A549 (cell line): ENCODE results near the gene TMC7. TPM values are rescaled to one million over a fixed set of nuclear protein-coding genes. Genes with fewer than 3 reads are reported as not detected.

ENCODE experiments used
- ATAC-seq, 2 experiments: fragments of 200-7000 bp in 1 of 2; fragments of >200 bp in 1 of 2; cut with Nextera tagmentation in 1 of 2; cut with Tn5 transposase in 1 of 2; 3 replicates each; pipeline versions ENCODE4 v1.8.0 to v1.9.1; 2018 to 2020; ENCODE audit warnings: mild to moderate bottlenecking in 1 of 2, moderate library complexity in 1 of 2
- CTCF ChIA-PET: fragments of 300-600 bp; sonication (Branson Sonifier 250); formaldehyde crosslinking; extraction: SDS; loops from one replicate; lab custom pipeline; 2021; ENCODE audit warnings: antibody characterized with exemption, inconsistent platforms; lab: Yijun Ruan, JAX
- POLR2A ChIA-PET: fragments of 350-600 bp; formaldehyde crosslinking; extraction: SDS; loops from one replicate; lab custom pipeline; 2021; ENCODE audit warnings: antibody characterized with exemption, inconsistent platforms; lab: Yijun Ruan, JAX
- DNase-seq, 2 experiments: peaks; one replicate each; pipeline versions ENCODE4 v3.0.0 to v3.0.0-alpha.2; 2011 to 2016; ENCODE audit warnings: low read depth in 1 of 2, low spot score in 1 of 2
- FAIRE-seq: peaks from 2 replicates; lab custom pipeline; 2011; peaks lifted over from hg19 to GRCh38; lab: Jason Lieb, UNC
- H3K27ac ChIP-seq, 2 experiments: fragments of >200 bp; sonication (Bioruptor Twin); formaldehyde crosslinking; 3 replicates each; pipeline ENCODE4 v1.5.1; 2016 to 2017
- H3K4me1 ChIP-seq: fragments of >200 bp; sonication (Bioruptor Twin); formaldehyde crosslinking; 3 replicates; pipeline ENCODE4 v1.6.1; 2016
- H3K4me2 ChIP-seq: fragments of >200 bp; sonication (Bioruptor Twin); formaldehyde crosslinking; 3 replicates; pipeline ENCODE4 v1.6.1; 2016
- H3K4me3 ChIP-seq: fragments of >200 bp; sonication (Bioruptor Twin); formaldehyde crosslinking; 3 replicates; pipeline ENCODE4 v1.5.1; 2016
- H3K9me3 ChIP-seq: fragments of >200 bp; sonication (Bioruptor Twin); formaldehyde crosslinking; 3 replicates; pipeline ENCODE4 v1.6.1; 2016
- BHLHE40 ChIP-seq: IDR thresholded peaks from 2 replicates; pipeline ENCODE4 v1.6.1; 2012; ENCODE audit warnings: low read depth, low read length, inconsistent platforms
- CEBPB ChIP-seq, 2 experiments: fragments of >200 bp in 1 of 2; sonication (Bioruptor Twin) in 1 of 2; formaldehyde crosslinking in 1 of 2; IDR thresholded peaks; 2 replicates each; pipeline ENCODE4 v1.6.1; 2012 to 2016
- EHF ChIP-seq: fragments of 250-450 bp; sonication (Bioruptor Pico); IDR thresholded peaks from 2 replicates; pipeline ENCODE4 v1.5.0; 2020; ENCODE audit warnings: mild to moderate bottlenecking
- EP300 ChIP-seq, 2 experiments: fragments of >200 bp; sonication (Bioruptor Twin); formaldehyde crosslinking; IDR thresholded peaks; 2 replicates in 1 of 2; 3 replicates in 1 of 2; pipeline ENCODE4 v1.6.1; 2016 to 2017
- FOSB ChIP-seq: fragments of 250-450 bp; sonication (Bioruptor Pico); IDR thresholded peaks from 2 replicates; pipeline ENCODE4 v1.5.0; 2020; ENCODE audit warnings: mild to moderate bottlenecking, moderate library complexity
- HOXA7 ChIP-seq: fragments of 250-450 bp; sonication (Bioruptor Pico); IDR thresholded peaks from 2 replicates; pipeline ENCODE4 v1.5.0; 2020; ENCODE audit warnings: mild to moderate bottlenecking, moderate library complexity
- KDM1A ChIP-seq: fragments of 200-600 bp; sonication (generic); IDR thresholded peaks from 2 replicates; pipeline ENCODE4 v1.6.1; 2016; ENCODE audit warnings: low read depth, mild to moderate bottlenecking
- KDM5A ChIP-seq: fragments of 200-600 bp; sonication (generic); IDR thresholded peaks from 2 replicates; pipeline ENCODE4 v1.6.1; 2016; ENCODE audit warnings: antibody characterized with exemption, mild to moderate bottlenecking
- MAFK ChIP-seq: fragments of 450-650 bp; IDR thresholded peaks from 2 replicates; pipeline ENCODE4 v1.6.1; 2014; ENCODE audit not compliant: partially characterized antibody
- PBX3 ChIP-seq: IDR thresholded peaks from 2 replicates; pipeline ENCODE4 v1.6.1; 2012
- RARB ChIP-seq: fragments of 250-450 bp; sonication (Bioruptor Pico); IDR thresholded peaks from 2 replicates; pipeline ENCODE4 v1.8.0; 2021; ENCODE audit warnings: mild to moderate bottlenecking, moderate library complexity
- REST ChIP-seq: fragments of 200-600 bp; sonication (generic); IDR thresholded peaks from 2 replicates; pipeline ENCODE4 v1.6.1; 2016; ENCODE audit warnings: antibody characterized with exemption, mild to moderate bottlenecking, moderate library complexity
- RNF2 ChIP-seq: fragments of 200-600 bp; sonication (generic); IDR thresholded peaks from 2 replicates; pipeline ENCODE4 v1.6.1; 2016; ENCODE audit warnings: low read depth, mild to moderate bottlenecking, antibody characterized with exemption, moderate library complexity, borderline replicate concordance
- WGBS: methylation state at CpG from one replicate; pipeline ENCODE4 v1.1.6; 2017; ENCODE audit errors: missing lambda C conversion rate; 5-methylcytosine and 5-hydroxymethylcytosine counted together
- polyA plus RNA-seq, 4 experiments: library from polyadenylated mRNA; depleted of rRNA in 3 of 4; stranded (reverse); fragments of >200 nt; fragmentation: RNase III in 1 of 4; extraction: RNeasy Plus Mini Kit Qiagen cat#74134 plus additional on column Dnase treatment in 1 of 4; gene quantifications; 2 replicates in 3 of 4; 3 replicates in 1 of 4; pipeline ENCODE4 v1.2.3, GENCODE V29; 2011 to 2017
- TF ChIP-seq, protein P1 (sequence below): fragments of >200 bp; sonication (Bioruptor Twin); formaldehyde crosslinking; IDR thresholded peaks from 3 replicates; pipeline ENCODE4 v1.5.1; 2016
- TF ChIP-seq, protein P2 (sequence below): IDR thresholded peaks from 2 replicates; pipeline ENCODE4 v1.6.1; 2012; ENCODE audit warnings: low read depth, borderline replicate concordance

Gene TMC7
- polyA plus RNA-seq, 2 of the 4 experiments (the other 2 are of a cell fraction): 7.0 to 9.4 TPM

- ATAC-seq: no peak
- ChIA-PET CTCF (interaction anchor here (0.6 to 3.0 kb wide), 5 partner anchors 10 to 58 kb away, joined by 3 to 10 read pairs (median 3); partner anchors contain the start of gene TMC7), POLR2A (no interaction called here)
- Histone ChIP-seq H3K4me1 (no peaks in the 10 kb centered on the region), H3K4me3 (no peak overlapping the region), H3K27ac (no peak overlapping the region), H3K4me2 (no peak overlapping the region), H3K9me3 (no peaks in the 10 kb centered on the region)
- 56% methylated on average over 3 of the region's 3 CpGs for WGBS
- DNase-seq: no peak
- TF ChIP-seq MAFK (no peak), EP300 (IDR thresholded peaks at IDR 0.05) (no peak), HOXA7 (CRISPR knock-in tag) (no peak), REST (no peak), RARB (CRISPR knock-in tag) (no peak), BHLHE40 (no peak), PBX3 (no peak)
- TF ChIP-seq, protein P1, sequence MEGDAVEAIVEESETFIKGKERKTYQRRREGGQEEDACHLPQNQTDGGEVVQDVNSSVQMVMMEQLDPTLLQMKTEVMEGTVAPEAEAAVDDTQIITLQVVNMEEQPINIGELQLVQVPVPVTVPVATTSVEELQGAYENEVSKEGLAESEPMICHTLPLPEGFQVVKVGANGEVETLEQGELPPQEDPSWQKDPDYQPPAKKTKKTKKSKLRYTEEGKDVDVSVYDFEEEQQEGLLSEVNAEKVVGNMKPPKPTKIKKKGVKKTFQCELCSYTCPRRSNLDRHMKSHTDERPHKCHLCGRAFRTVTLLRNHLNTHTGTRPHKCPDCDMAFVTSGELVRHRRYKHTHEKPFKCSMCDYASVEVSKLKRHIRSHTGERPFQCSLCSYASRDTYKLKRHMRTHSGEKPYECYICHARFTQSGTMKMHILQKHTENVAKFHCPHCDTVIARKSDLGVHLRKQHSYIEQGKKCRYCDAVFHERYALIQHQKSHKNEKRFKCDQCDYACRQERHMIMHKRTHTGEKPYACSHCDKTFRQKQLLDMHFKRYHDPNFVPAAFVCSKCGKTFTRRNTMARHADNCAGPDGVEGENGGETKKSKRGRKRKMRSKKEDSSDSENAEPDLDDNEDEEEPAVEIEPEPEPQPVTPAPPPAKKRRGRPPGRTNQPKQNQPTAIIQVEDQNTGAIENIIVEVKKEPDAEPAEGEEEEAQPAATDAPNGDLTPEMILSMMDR: no peak
- TF ChIP-seq, all 56 proteins: peak for 0
- no peak for FAIRE-seq
Measured at GRCh38 chr16:19027416-19027815, 43.7 kb downstream of the TMC7 start.

GRCh38 chr16:19029980-19030379, 46.2 kb downstream of the TMC7 start:
- ATAC-seq (no peak), DNase-seq (no peak), FAIRE-seq (no peak)
- no peak overlapping the region for H3K27ac ChIP-seq
- CTCF ChIA-PET: interaction anchor here (0.5 to 1.7 kb wide), 2 partner anchors 46 to 347 kb away, joined by 4 to 6 read pairs; partner anchors contain the start of gene TMC7
- POLR2A ChIA-PET: no interaction called here
- TF ChIP-seq KDM1A (no peak), EHF (CRISPR knock-in tag) (no peak), FOSB (CRISPR knock-in tag) (no peak), KDM5A (no peak), RNF2 (no peak), REST (no peak), CEBPB (IDR thresholded peaks at IDR 0.05) (no peak)
- TF ChIP-seq, protein P2, sequence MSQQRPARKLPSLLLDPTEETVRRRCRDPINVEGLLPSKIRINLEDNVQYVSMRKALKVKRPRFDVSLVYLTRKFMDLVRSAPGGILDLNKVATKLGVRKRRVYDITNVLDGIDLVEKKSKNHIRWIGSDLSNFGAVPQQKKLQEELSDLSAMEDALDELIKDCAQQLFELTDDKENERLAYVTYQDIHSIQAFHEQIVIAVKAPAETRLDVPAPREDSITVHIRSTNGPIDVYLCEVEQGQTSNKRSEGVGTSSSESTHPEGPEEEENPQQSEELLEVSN: no peak
- no peak overlapping the region for H3K4me2 ChIP-seq
- no peak overlapping the region for H3K4me3 ChIP-seq
- no peaks in the 10 kb centered on the region for H3K4me1 ChIP-seq
- H3K9me3 ChIP-seq: no peaks in the 10 kb centered on the region
- 86% methylated on average over 6 of the region's 6 CpGs for WGBS
